Right lobe of liver (tissue), 6 donors: ENCODE results near the gene DNM3. TPM values are rescaled to one million over a fixed set of nuclear protein-coding genes. Genes with fewer than 3 reads are reported as not detected.

Experiments
- ATAC-seq, 4 donors: fragments of 200-7000 bp; cut with Tn5 transposase; one replicate each; pipeline ENCODE4 v1.9.1; 2020; ENCODE audit warnings: mild to moderate bottlenecking in 4 of 4, moderate library complexity in 4 of 4
- DNase-seq, 3 donors: peaks; one replicate each; pipeline ENCODE4 v3.0.0-alpha.2; 2020
- H3K27ac ChIP-seq, 3 donors: fragments of 200-600 bp; one replicate each; pipeline ENCODE4 v1.8.0; 2022
- H3K27me3 ChIP-seq, 2 donors: fragments of 200-600 bp; one replicate each; pipeline ENCODE4 v1.8.0; 2022
- H3K36me3 ChIP-seq, 4 donors: fragments of 200-600 bp; sonication (generic) in 1 of 4; one replicate each; pipeline versions ENCODE4 v1.5.1 to v1.8.0; 2017 to 2022; ENCODE audit warnings: control low read depth in 1 of 4
- H3K4me1 ChIP-seq, 4 donors: fragments of 200-600 bp; sonication (generic) in 1 of 4; one replicate each; pipeline versions ENCODE4 v1.5.1 to v1.8.0; 2017 to 2022; ENCODE audit warnings: control low read depth in 1 of 4
- H3K4me3 ChIP-seq, 3 donors: fragments of 200-600 bp; one replicate each; pipeline ENCODE4 v1.8.0; 2022
- H3K9me3 ChIP-seq, 4 donors: fragments of 200-600 bp; sonication (generic) in 1 of 4; one replicate each; pipeline versions ENCODE4 v1.5.1 to v1.8.0; 2017 to 2022; ENCODE audit warnings: control low read depth in 1 of 4
- POLR2A ChIP-seq: fragments of 450-650 bp; IDR thresholded peaks from one replicate; pipeline ENCODE4 v1.6.1; 2017; ENCODE audit warnings: antibody characterized with exemption, mild to moderate bottlenecking
- WGBS: methylation state at CpG from one replicate; pipeline ENCODE4 v1.1.6; 2018; ENCODE audit warnings: low coverage, low lambda C conversion rate; ENCODE audit not compliant: insufficient coverage; ENCODE audit errors: missing lambda C conversion rate; 5-methylcytosine and 5-hydroxymethylcytosine counted together
- intact Hi-C, 2 donors: fragments of 100-400 bp; cut with DNase I; formaldehyde crosslinking; loops; one replicate each; pipeline versions ENCODE4 v1.11.2 to v1.14.1; 2022
- total RNA-seq, 6 experiments: library from RNA; depleted of rRNA in 2 of 6; stranded (reverse); fragments of >200 nt in 2 of 6; fragmentation: NEBNext Ultra II Directional in 3 of 6; extraction: Animal tissue kit (Norgen Biotek cat#: 25700) in 3 of 6; gene quantifications; one replicate each; pipeline versions ENCODE4 v1.1.0 to v1.2.4, GENCODE V29; 2016 to 2023
- TF ChIP-seq, protein P1 (sequence below), 4 donors: fragments of 200-600 bp in 3 of 4; fragments of 450-650 bp in 1 of 4; IDR thresholded peaks; one replicate each; pipeline versions ENCODE4 v1.5.1 to v1.8.0; 2016 to 2022; ENCODE audit warnings: antibody characterized with exemption in 4 of 4, mild to moderate bottlenecking in 2 of 4
- donor health status: DM: no; HTN: yes; CAD: no.
- donor health status: DM: no; HTN: no; CAD: no.
- donor health status: DM: no; HTN: no; CAD: no.
- donor health status: DM: no; HTN: yes; CAD: no.
- donor health status: DM: no; HTN: yes; CAD: no.

Gene DNM3
- total RNA-seq, 6 experiments from 2014 or later = 0.29 to 0.92 (median 0.43) TPM

DNA sequence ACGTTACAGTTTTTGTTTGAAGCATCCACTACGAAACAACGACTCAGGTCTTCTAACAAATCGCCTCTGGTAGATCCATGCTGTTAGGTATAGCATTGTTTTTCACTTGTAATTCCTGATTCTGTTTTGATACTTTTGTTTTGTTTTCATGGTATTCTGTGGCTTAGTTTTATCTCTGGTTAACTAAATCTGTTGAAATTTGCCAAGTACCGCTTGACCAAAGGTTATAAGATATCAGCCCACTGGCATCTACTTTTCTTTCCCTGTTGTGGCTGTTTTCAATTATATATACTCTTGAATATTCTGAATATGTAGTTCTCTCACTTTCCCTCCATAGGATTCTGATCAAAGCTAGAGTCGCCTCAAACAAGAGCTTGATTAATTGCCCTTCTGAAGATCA lies 304.4 kb downstream of the DNM3 start:
- Histone ChIP-seq H3K27ac (peak overlapping the region; percentile 9 to 54 (median 54)), H3K4me1 (no peaks in the 10 kb centered on the region), H3K36me3 (no peaks in the 10 kb centered on the region), H3K9me3 (no peaks in the 10 kb centered on the region), H3K27me3 (no peaks in the 10 kb centered on the region), H3K4me3 (no peak overlapping the region)
- TF ChIP-seq, protein P1, sequence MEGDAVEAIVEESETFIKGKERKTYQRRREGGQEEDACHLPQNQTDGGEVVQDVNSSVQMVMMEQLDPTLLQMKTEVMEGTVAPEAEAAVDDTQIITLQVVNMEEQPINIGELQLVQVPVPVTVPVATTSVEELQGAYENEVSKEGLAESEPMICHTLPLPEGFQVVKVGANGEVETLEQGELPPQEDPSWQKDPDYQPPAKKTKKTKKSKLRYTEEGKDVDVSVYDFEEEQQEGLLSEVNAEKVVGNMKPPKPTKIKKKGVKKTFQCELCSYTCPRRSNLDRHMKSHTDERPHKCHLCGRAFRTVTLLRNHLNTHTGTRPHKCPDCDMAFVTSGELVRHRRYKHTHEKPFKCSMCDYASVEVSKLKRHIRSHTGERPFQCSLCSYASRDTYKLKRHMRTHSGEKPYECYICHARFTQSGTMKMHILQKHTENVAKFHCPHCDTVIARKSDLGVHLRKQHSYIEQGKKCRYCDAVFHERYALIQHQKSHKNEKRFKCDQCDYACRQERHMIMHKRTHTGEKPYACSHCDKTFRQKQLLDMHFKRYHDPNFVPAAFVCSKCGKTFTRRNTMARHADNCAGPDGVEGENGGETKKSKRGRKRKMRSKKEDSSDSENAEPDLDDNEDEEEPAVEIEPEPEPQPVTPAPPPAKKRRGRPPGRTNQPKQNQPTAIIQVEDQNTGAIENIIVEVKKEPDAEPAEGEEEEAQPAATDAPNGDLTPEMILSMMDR (IDR thresholded peaks at IDR 0.05) = no peak
- TF ChIP-seq POLR2A = no peak
- 60% methylated on average over 6 of the region's 6 CpGs for WGBS
- intact Hi-C loops = no loop called here
- DNase-seq (no peak), ATAC-seq (no peak)

DNA sequence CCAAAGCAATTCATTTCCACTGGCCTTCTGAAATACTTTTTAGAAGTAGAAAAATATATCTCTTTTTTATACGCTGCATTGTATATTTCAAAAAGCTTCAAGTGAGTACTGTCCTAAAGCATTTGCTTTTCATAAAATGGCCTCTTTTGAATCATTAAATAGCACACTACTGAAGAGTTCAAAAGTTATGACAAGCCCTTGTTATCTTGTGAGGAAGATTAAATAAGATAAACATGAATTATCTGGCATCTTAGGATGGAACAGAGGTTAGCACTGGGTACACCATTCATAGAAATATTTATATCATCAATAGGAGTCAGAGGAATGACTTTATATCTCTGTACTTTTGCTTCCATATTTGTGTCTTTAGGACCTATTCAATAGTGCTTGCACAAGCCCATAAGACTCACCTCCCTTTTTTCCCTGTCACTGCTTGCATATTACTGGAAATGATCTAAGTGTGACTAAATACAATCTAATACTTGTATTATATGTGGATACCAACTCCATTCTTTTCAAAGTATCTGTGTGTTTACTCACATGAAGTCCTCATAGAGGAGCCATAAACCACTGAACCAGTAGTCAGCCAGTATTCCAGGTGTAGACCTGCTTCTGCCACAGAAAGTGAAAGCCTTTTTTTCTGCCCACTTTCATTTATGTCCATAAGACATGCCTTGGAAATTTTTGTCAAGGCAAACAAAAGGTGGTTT lies 305.0 kb downstream of the DNM3 start:
- intact Hi-C loops = no loop called here
- H3K4me1 ChIP-seq = no peaks in the 10 kb centered on the region
- no peak overlapping the region for H3K4me3 ChIP-seq
- TF ChIP-seq, protein P1 (IDR thresholded peaks at IDR 0.05) = no peak
- no peak for TF ChIP-seq POLR2A
- no peaks in the 10 kb centered on the region for H3K9me3 ChIP-seq
- WGBS = 100% methylated on average over 1 of the region's 1 CpG
- DNase-seq (no peak), ATAC-seq (no peak)
- no peaks in the 10 kb centered on the region for H3K27me3 ChIP-seq
- peak overlapping the region in 1 of 3 donors; percentile 9 for H3K27ac ChIP-seq
- no peaks in the 10 kb centered on the region for H3K36me3 ChIP-seq

DNA sequence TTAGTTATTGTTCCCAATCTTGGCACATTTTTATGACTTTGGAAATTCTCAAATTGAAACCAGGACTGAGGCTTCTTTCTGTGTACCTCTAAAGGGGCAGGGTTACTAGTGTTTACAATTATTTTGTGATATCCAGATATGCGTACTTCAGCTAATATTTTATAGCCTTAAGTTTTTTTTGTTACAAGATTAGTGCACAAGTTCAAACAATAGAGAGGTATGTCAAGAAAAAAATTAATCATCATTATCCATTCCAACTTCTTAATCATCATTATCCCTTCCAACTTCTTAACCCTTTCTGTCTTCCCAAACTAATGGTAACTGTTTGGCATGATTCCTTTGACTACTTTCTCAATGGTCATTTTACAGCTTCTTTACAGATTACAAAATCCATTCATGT lies 306.2 kb downstream of the DNM3 start:
- 86% methylated on average over 1 of the region's 1 CpG for WGBS
- no peaks in the 10 kb centered on the region for H3K27me3 ChIP-seq
- no peak overlapping the region for H3K27ac ChIP-seq
- H3K4me3 ChIP-seq = no peak overlapping the region
- ATAC-seq = no peak
- no peaks in the 10 kb centered on the region for H3K4me1 ChIP-seq
- H3K36me3 ChIP-seq = no peaks in the 10 kb centered on the region
- no peak for DNase-seq
- intact Hi-C loops = no loop called here
- no peaks in the 10 kb centered on the region for H3K9me3 ChIP-seq
- TF ChIP-seq, protein P1 (IDR thresholded peaks at IDR 0.05) = no peak
- no peak for TF ChIP-seq POLR2A

DNA sequence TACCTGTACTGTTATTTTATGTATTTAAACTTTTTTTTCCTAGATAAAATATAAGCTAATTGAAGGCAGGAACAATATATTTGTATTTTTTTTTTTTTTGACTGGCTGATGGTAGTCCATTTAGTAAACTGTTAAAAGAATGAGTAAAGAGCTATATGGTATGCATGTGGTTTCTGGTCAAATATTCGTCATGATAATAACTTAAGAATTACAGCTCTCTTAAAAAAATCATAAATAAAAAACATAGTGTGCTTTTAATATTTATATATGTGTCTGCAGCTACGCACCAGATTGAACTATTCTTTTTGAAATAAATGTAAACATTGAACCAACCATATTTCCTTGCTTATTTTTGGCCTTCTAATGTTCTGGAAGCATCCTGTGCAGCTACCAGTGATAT lies 306.9 kb downstream of the DNM3 start:
- TF ChIP-seq, protein P1 (IDR thresholded peaks at IDR 0.05) = no peak
- TF ChIP-seq POLR2A = no peak
- H3K9me3 ChIP-seq = no peaks in the 10 kb centered on the region
- H3K27me3 ChIP-seq = no peaks in the 10 kb centered on the region
- ATAC-seq = no peak
- H3K4me1 ChIP-seq = no peaks in the 10 kb centered on the region
- H3K4me3 ChIP-seq = no peak overlapping the region
- intact Hi-C loops = no loop called here
- no peak for DNase-seq
- H3K36me3 ChIP-seq = no peaks in the 10 kb centered on the region
- H3K27ac ChIP-seq = no peak overlapping the region
- 62% methylated on average over 2 of the region's 2 CpGs for WGBS

DNA sequence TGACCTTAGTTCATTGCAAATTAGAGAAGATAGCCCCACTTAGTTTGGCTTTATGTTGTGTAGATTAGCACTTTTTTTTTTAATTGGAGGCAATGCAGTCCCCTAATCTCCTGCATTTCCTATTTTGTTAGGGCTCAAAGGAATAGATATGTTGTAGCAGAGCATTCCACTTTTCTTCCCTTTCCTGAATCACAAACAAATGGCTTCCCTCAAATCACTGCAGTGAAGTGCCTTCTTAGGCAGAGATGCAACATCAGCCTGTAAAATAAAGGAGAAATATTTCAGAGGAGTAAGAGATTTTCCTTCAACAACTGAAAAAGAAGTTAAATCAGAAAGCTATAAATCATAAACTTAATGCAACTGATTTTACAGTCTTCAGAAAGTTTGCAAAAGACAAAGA lies 307.4 kb downstream of the DNM3 start:
- H3K9me3 ChIP-seq = no peaks in the 10 kb centered on the region
- TF ChIP-seq, protein P1 (IDR thresholded peaks at IDR 0.05) = no peak
- ATAC-seq (peak in 1 of 4 donors; percentile 18), DNase-seq (no peak)
- no peak overlapping the region for H3K27ac ChIP-seq
- H3K27me3 ChIP-seq = no peaks in the 10 kb centered on the region
- H3K4me3 ChIP-seq = no peak overlapping the region
- no peaks in the 10 kb centered on the region for H3K36me3 ChIP-seq
- H3K4me1 ChIP-seq = no peaks in the 10 kb centered on the region
- intact Hi-C loops = no loop called here
